ENCODE measurements around the gene LYRM1.

DNA sequence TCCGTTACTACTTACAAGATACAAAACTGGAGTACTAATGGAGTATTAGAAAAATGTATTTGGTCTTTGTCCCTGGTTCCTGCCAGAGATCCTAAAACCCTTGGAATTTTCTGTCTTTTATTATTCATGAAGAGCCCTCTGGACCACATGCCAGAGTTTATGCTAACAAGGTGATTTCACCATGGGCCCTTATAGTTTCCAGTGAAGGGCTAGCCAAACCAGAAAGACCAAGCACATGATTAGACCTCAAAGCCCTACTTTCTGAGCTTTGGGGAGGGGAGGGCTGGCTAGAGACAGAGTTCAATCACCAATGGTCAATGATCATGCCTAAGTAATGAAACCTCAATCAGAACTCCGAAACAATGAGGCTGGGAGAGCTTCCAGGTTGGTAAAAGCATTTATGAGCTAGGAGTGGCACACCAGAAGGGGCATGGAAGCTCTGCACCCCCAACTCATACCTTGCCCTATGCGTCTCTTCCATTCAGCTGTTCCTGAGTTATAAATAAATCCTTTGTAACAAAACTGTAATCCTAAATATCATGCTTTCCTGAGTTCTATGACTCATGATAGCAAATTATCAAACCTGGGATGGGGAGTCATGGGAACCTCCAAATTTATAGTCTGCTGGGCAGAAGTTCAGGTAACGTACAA is 10.8 kb upstream of the LYRM1 start:
- TF ChIP-seq ZNF274 (IDR thresholded peaks at IDR 0.05; ENCODE audit: low read depth, low read length) (no peak), SUZ12 (IDR thresholded peaks at IDR 0.05; ENCODE audit: extremely low read depth, insufficient read depth, insufficient read length) (no peak)

Measured in NT2/D1 (cell line).